Astrocyte of the spinal cord (primary cell): Measurements from ENCODE around the gene FAXC.

Experiments
- DNase-seq: peaks from one replicate; pipeline ENCODE4 v3.0.0; 2011; ENCODE audit warnings: low read depth, low spot score
- H3K4me3 ChIP-seq: 2 replicates; pipeline ENCODE4 v1.5.1; 2011; ENCODE audit warnings: low read depth, mild to moderate bottlenecking, low read length, moderate library complexity
- CTCF ChIP-seq: IDR thresholded peaks from 2 replicates; pipeline ENCODE4 v1.5.1; 2012; ENCODE audit warnings: low read depth, mild to moderate bottlenecking, low read length, inconsistent platforms
- in situ Hi-C: cut with HindIII; loops from 2 replicates; pipeline ENCODE4 v1.10.0; 2017; ENCODE audit warnings: low sequenced_read_pairs

The FAXC gene

GRCh38 chr6:99307295-99307907 lies 42.1 kb downstream of the FAXC start:
- no peak for TF ChIP-seq CTCF

GRCh38 chr6:99306341-99306740 lies 43.1 kb downstream of the FAXC start:
- no peak overlapping the region for H3K4me3 ChIP-seq
- in situ Hi-C loops = no loop called here
- TF ChIP-seq CTCF = no peak
- no peak for DNase-seq

More at GRCh38 chr6:99307295-99307907, 42.1 kb downstream of the FAXC start:
- no peak for DNase-seq
- H3K4me3 ChIP-seq = no peak overlapping the region
- in situ Hi-C loops = no loop called here

GRCh38 chr6:99305021-99305554 lies 44.4 kb downstream of the FAXC start:
- no peak for DNase-seq
- H3K4me3 ChIP-seq = no peak overlapping the region
- no peak for TF ChIP-seq CTCF
- in situ Hi-C loops = no loop called here

DNA sequence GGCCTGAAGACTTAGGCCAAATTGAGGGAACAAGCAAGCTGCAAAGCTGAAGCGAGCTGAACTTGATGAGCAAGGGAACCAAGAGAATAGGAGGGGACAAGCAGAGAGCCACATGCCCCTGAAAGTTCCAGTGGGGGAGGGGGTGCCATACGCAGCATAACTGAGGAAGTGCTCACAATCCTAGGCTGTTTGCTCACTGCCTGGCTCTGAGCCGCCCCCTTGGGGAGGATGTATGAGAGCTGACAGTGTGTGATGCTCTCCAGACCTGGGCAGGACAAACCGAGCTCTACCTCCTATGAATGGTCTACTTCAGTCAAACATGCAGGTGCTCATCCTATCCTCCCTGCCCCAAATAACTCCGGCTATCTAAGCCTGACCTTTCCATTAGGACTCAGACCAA lies 52.1 kb downstream of the FAXC start:
- TF ChIP-seq CTCF = no peak
- no peak for DNase-seq
- in situ Hi-C loops = no loop called here
- no peak overlapping the region for H3K4me3 ChIP-seq

DNA sequence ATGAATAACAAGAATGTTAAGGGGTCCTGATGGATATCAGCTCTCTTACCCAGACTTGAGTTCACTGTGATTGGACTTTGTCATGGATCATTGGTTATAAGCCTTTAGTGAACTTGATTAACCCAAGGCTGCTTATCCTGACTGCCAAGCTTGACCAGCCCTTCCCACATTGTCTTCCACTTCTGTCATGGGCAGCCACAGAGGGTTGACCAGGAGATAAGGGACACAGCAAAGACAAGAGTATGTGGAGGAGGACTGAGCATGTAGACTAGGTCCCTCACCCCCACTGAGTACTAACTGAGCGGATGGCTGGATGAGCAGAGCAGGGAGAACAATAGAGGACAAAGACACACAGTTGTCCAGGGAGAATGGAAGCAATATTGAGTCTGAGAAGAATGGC lies 52.5 kb downstream of the FAXC start:
- H3K4me3 ChIP-seq = no peak overlapping the region
- TF ChIP-seq CTCF = no peak
- in situ Hi-C loops = no loop called here
- DNase-seq = no peak

DNA sequence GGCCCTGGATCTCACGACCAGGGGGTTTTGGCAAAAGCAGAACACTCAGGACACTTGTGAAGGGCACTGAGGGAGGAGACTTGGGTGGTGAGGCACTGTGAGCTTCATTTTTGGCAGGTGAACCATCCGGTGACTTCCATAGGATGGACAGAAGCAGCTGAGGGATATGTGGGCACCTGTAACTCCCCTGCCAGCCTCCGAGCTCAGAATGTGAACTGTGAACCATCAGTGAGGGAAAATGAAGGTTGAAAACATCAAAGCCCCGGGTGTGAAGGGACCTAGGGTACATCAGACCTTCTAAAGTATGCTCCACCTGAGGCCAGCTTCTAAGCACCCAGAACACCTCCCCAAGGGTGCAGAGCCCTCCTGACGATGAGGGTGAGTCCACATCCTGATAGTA lies 53.2 kb downstream of the FAXC start:
- no peak for TF ChIP-seq CTCF

More for the DNA sequence above, 53.2 kb downstream of the FAXC start:
- in situ Hi-C loops = no loop called here
- DNase-seq = no peak
- H3K4me3 ChIP-seq = no peak overlapping the region
